PC-9 (cell line): Measurements from ENCODE around the gene TIMM23. TPM values are rescaled to one million over a fixed set of nuclear protein-coding genes. Genes with fewer than 3 reads are reported as not detected.
"Not testable (repeated sequence)": the region's sequence is repeated elsewhere in the genome, so short reads cannot be mapped to it uniquely, and the experiment has no call there.

ENCODE experiments used
- Bru-seq: library from RNA; stranded (reverse); fragments of 400-500 nt; gene quantifications from one replicate; lab custom pipeline; 2021; lab: Mats Ljungman, UMichigan
- BruChase-seq, 2 experiments: library from RNA; stranded (reverse); fragments of 400-500 nt; gene quantifications; one replicate each; lab custom pipeline; 2021; lab: Mats Ljungman, UMichigan
- BruUV-seq: library from RNA; stranded (reverse); fragments of 400-500 nt; replicated peaks from 2 replicates; lab custom pipeline; 2021; lab: Mats Ljungman, UMichigan
- CTCF ChIA-PET: fragments of 300-600 bp; sonication (Branson Sonifier 250); formaldehyde crosslinking; loops from one replicate; lab custom pipeline; 2022; ENCODE audit warnings: antibody characterized with exemption; lab: Charles Lee
- POLR2A ChIA-PET: fragments of 300-600 bp; sonication (Branson Sonifier 250); formaldehyde crosslinking; loops from one replicate; lab custom pipeline; 2022; ENCODE audit warnings: antibody characterized with exemption; ENCODE audit not compliant: unreplicated experiment; lab: Charles Lee
- DNase-seq, 2 experiments: peaks; one replicate each; pipeline versions ENCODE4 v3.0.0 to v3.0.0-alpha.2; 2015 to 2022; ENCODE audit warnings: mixed read lengths in 1 of 2
- H2AFZ ChIP-seq: fragments of 200-600 bp; sonication (generic); 2 replicates; pipeline ENCODE4 v1.8.1; 2017; ENCODE audit warnings: antibody characterized with exemption
- H3F3A ChIP-seq: fragments of 200-600 bp; sonication (generic); 2 replicates; pipeline ENCODE4 v1.8.1; 2017; ENCODE audit warnings: antibody characterized with exemption, mild to moderate bottlenecking, low read depth; ENCODE audit not compliant: insufficient read depth
- H3K27ac ChIP-seq: fragments of 200-600 bp; sonication (generic); 2 replicates; pipeline ENCODE4 v1.6.1; 2016; ENCODE audit warnings: mixed run types
- H3K27me3 ChIP-seq: fragments of 200-600 bp; sonication (generic); 2 replicates; pipeline ENCODE4 v1.6.1; 2016; ENCODE audit warnings: low read depth, mixed run types; ENCODE audit not compliant: insufficient read depth
- H3K36me3 ChIP-seq: fragments of 200-600 bp; sonication (generic); 2 replicates; pipeline ENCODE4 v1.6.1; 2016; ENCODE audit warnings: low read depth, mixed run types
- H3K4me1 ChIP-seq: fragments of 200-600 bp; sonication (generic); replicated peaks from 2 replicates; pipeline ENCODE4 v1.6.1; 2016; ENCODE audit warnings: mixed run types; ENCODE audit not compliant: insufficient read depth
- H3K4me2 ChIP-seq: fragments of 200-600 bp; sonication (generic); 2 replicates; pipeline ENCODE4 v1.6.1; 2017; ENCODE audit warnings: mixed run types
- H3K4me3 ChIP-seq: fragments of 200-600 bp; sonication (generic); 2 replicates; pipeline ENCODE4 v1.6.1; 2016; ENCODE audit warnings: mixed run types
- H3K79me2 ChIP-seq: fragments of 200-600 bp; sonication (generic); 2 replicates; pipeline ENCODE4 v1.6.1; 2017; ENCODE audit warnings: low read depth, mixed run types
- H3K9me2 ChIP-seq: fragments of 200-600 bp; sonication (generic); 2 replicates; pipeline ENCODE4 v1.8.1; 2017; ENCODE audit warnings: mild to moderate bottlenecking; ENCODE audit not compliant: insufficient read depth
- H3K9me3 ChIP-seq: fragments of 200-600 bp; sonication (generic); 2 replicates; pipeline ENCODE4 v1.8.1; 2016; ENCODE audit warnings: low read depth; ENCODE audit not compliant: insufficient read depth
- H4K20me1 ChIP-seq: fragments of 200-600 bp; sonication (generic); 2 replicates; pipeline ENCODE4 v1.8.1; 2017; ENCODE audit not compliant: insufficient read depth
- intact Hi-C: fragments of 100-400 bp; cut with micrococcal nuclease; formaldehyde crosslinking; loops from one replicate; pipeline ENCODE4 v1.10.0; 2022; ENCODE audit not compliant: unreplicated experiment
- long read RNA-seq: library from polyadenylated mRNA; stranded (forward); transcript quantifications from one replicate; pipeline ENCODE4 v2.0.0, GENCODE V29; 2022
- total RNA-seq: library from RNA; stranded (reverse); gene quantifications from 2 replicates; pipeline ENCODE4 v1.2.3, GENCODE V29; 2021

TIMM23 gene
- total RNA-seq (64.9 and 82.4 TPM in 2 replicates), Bru-seq, nascent RNA (percentile 96 among the genes with signal in this experiment), BruChase-seq, experiment 1, labeled RNA remaining after a 2-hour chase (percentile 89 among the genes with signal in this experiment), BruChase-seq, experiment 2, labeled RNA remaining after a 6-hour chase (percentile 88 among the genes with signal in this experiment)
- long read RNA-seq, transcript TIMM23-201 (7 exons, 1,222 nt) = major isoform, 194 of 217 reads
- long read RNA-seq, partial matches to known transcripts = 1 of 217 reads
- long read RNA-seq, other reads (novel, unspliced or antisense) = 22 of 217 reads

GRCh38 chr10:45972106-45972812 is at the start of gene TIMM23:
TIMM23 (plus strand) TSS chr10:45972489; CDS start chr10:45972625, 136 bp downstream.
- H3K9me2 ChIP-seq, BruUV-seq, CTCF ChIA-PET, H3K9me3 ChIP-seq, H3F3A ChIP-seq, H3K27me3 ChIP-seq, H4K20me1 ChIP-seq, H3K36me3 ChIP-seq, intact Hi-C loops: not testable (repeated sequence)
- H2AFZ ChIP-seq = peak within 1 kb of the TSS; percentile 84
- peak within 1 kb of the TSS; percentile 31 for H3K27ac ChIP-seq
- POLR2A ChIA-PET = interaction anchor here (0.7 kb wide), 1 partner anchor 505 kb away, joined by 6 read pairs; no protein-coding TSS in a partner anchor
- H3K4me1 ChIP-seq = peaks cover 16% of the 10 kb centered on the region
- peaks cover 81% of the 10 kb centered on the region for H3K79me2 ChIP-seq
- peak within 1 kb of the TSS; percentile 97 for H3K4me3 ChIP-seq
- peak; percentile 83 to 90 for DNase-seq
- H3K4me2 ChIP-seq = peak within 1 kb of the TSS; percentile 99

DNA sequence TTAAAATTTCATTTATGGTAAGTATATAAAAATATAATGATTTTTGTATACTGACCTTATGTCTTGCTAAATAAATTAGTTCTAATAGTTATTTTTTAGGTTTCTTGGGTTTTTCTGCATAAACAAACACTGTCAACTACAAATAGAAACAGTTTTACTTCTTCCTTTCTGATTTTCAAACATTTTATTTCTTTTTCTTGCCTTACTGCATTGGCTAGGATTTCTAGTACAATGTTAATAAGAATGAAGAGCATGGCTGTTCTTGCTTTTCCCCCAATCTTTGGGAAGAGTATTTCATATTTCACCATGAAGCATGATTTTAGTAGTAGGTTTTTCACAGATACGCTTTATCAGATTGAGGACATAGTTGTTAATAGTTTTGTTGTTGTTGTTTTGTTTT is 45.5 kb upstream of the TIMM23 start:
- H2AFZ ChIP-seq, BruUV-seq, H3K4me2 ChIP-seq, H3K27me3 ChIP-seq, H3K9me2 ChIP-seq, H3K9me3 ChIP-seq, DNase-seq, H3K79me2 ChIP-seq, H4K20me1 ChIP-seq, H3K36me3 ChIP-seq, POLR2A ChIA-PET, H3K4me1 ChIP-seq, H3K27ac ChIP-seq, CTCF ChIA-PET, intact Hi-C loops, H3F3A ChIP-seq, H3K4me3 ChIP-seq: not testable (repeated sequence)

DNA sequence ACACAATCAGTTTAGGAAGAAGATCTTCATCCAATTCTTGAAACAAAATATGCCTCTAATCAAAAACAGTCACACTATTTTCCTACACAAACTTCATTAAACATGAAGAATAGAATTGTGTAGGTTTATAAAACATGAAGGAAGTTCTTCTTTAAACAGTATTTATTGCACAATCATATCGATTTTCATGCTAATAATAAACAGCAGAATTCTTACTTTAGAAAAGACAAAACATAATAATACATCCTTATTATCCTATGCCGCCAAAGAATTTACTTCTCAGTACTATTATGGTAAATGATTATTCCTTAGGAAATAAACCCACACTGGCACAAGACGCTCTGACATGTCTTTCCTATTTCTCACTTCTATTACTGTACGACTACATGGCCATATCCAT is 41.0 kb upstream of the TIMM23 start:
- H3K4me2 ChIP-seq, H3K9me2 ChIP-seq, H3K4me1 ChIP-seq, H3K36me3 ChIP-seq, H2AFZ ChIP-seq, H4K20me1 ChIP-seq, CTCF ChIA-PET, H3K27ac ChIP-seq, POLR2A ChIA-PET, DNase-seq, H3K4me3 ChIP-seq, H3K79me2 ChIP-seq, H3K9me3 ChIP-seq, H3F3A ChIP-seq, BruUV-seq, intact Hi-C loops, H3K27me3 ChIP-seq: not testable (repeated sequence)

- H2AFZ ChIP-seq, H3K27ac ChIP-seq, BruUV-seq, H3K4me1 ChIP-seq, DNase-seq, H3K27me3 ChIP-seq, H3K9me3 ChIP-seq, CTCF ChIA-PET, H3K4me2 ChIP-seq, H3K4me3 ChIP-seq, H3F3A ChIP-seq, H3K79me2 ChIP-seq, intact Hi-C loops, H3K36me3 ChIP-seq, POLR2A ChIA-PET, H4K20me1 ChIP-seq, H3K9me2 ChIP-seq: not testable (repeated sequence)
Observed at GRCh38 chr10:45934788-45935187, 37.5 kb upstream of the TIMM23 start.

GRCh38 chr10:45939176-45939697 is 33.1 kb upstream of the TIMM23 start:
- H3K79me2 ChIP-seq, H3K9me3 ChIP-seq, H3K27me3 ChIP-seq, H3K9me2 ChIP-seq, H4K20me1 ChIP-seq, H3F3A ChIP-seq, H3K4me1 ChIP-seq, H2AFZ ChIP-seq, H3K4me2 ChIP-seq, intact Hi-C loops, POLR2A ChIA-PET, H3K36me3 ChIP-seq, H3K27ac ChIP-seq, BruUV-seq, DNase-seq, CTCF ChIA-PET, H3K4me3 ChIP-seq: not testable (repeated sequence)

DNA sequence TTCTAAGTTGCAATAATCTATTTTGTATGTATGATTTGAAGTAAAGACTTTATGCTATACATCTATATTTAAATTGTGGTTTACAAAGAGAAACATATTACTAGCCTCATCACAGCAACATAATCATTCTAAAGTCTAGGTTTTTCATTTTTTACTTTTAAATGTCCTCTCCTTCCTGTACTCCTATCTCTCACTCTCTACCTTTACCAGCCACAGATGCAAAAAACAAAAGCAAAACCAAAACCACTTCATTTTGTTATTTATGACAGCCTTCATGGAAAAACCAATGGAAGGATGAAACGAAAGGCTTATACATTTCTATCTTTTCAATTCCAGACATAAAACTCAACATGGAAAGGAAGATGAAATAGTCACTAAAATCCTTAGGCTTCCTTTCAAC is 31.1 kb upstream of the TIMM23 start:
- H4K20me1 ChIP-seq, H3K4me3 ChIP-seq, POLR2A ChIA-PET, H3F3A ChIP-seq, BruUV-seq, H3K27me3 ChIP-seq, DNase-seq, H3K9me2 ChIP-seq, CTCF ChIA-PET, H3K27ac ChIP-seq, H3K36me3 ChIP-seq, H3K4me2 ChIP-seq, H3K9me3 ChIP-seq, H3K79me2 ChIP-seq, H2AFZ ChIP-seq, H3K4me1 ChIP-seq, intact Hi-C loops: not testable (repeated sequence)

DNA sequence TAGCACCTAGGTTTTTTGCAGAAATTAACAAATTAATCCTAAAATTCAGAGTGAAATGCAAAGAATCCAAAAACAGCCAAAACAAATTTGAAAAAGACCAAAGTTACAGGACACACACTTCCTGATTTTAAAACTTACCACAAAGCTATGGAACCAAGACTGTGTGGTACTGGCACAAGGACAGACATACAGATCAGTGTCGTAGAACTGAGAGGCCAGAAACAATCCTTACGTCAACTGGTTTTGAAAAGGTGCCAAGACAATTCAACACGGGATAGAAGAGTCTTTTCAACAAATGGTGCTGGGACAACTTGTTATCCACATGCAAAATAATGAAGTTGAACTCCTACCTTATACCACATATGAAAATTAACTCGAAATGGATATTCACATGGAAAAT is 26.8 kb upstream of the TIMM23 start:
- POLR2A ChIA-PET, CTCF ChIA-PET, H3F3A ChIP-seq, intact Hi-C loops, H3K9me3 ChIP-seq, H3K9me2 ChIP-seq, H3K36me3 ChIP-seq, H2AFZ ChIP-seq, H3K4me3 ChIP-seq, H3K27ac ChIP-seq, BruUV-seq, H3K27me3 ChIP-seq, H3K4me1 ChIP-seq, H3K4me2 ChIP-seq, H4K20me1 ChIP-seq, DNase-seq, H3K79me2 ChIP-seq: not testable (repeated sequence)
